HG03521 (cell line): ENCODE measurements around the gene FOXI1.

ENCODE experiments used
- ATAC-seq: cut with Tn5 transposase; IDR thresholded peaks from one replicate; pipeline ENCODE4 v1.9.1; 2021; ENCODE audit warnings: mild to moderate bottlenecking, moderate library complexity; ENCODE audit not compliant: unreplicated experiment

FOXI1 gene

DNA sequence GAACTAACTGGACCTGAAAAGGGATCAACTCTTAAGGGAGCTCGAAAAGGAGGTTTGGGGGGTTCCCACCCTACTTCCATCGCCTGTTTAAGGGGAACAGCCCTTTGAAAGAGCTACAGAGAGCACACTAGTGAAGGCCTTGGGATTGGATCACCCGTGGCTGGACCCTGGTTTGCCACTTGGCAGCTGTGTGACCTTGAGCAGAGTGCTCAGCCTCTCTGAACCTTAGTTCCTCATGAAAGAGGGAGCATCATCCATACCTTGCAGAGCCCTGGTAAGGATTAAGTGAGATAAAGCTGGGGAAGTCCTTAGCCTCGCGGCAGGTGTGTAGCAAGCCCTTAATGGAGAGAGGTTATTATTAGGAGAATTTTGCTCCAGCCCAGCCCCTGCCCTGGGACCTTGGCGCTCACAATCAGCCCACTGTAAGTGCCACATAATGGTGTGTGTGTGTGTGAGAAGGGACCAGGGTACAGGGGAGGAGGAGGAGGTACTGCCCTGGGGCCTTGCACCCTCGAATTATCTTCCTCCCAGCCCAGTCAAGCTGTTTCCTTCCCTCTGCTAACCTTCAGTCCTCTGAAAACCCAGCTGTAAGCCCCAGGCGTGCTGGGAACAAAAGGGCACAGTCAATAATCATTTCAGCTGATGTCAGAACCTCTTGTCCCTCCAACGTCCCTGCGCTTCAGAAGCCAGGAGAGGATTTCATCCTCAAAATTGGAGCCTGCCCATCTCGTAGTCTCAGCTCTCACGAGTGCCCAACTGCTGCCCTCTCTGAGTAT, 42.9 kb downstream of the FOXI1 start:
- no peak for ATAC-seq

DNA sequence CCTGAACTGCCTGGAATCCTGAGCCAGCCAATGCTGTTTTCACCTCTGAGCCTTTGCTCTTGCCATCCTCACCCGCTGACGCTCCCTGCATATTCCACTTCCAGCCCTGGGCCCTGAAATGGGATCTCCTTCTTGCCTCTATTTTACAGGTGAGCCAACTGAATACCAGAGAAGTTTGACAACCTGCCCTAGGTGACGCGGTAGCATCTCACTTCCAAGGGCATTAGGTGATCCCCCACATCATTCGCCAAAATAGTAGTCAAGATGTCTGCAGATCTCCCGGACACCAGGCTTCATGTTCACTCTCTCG, 43.5 kb downstream of the FOXI1 start:
- ATAC-seq, result no peak

DNA sequence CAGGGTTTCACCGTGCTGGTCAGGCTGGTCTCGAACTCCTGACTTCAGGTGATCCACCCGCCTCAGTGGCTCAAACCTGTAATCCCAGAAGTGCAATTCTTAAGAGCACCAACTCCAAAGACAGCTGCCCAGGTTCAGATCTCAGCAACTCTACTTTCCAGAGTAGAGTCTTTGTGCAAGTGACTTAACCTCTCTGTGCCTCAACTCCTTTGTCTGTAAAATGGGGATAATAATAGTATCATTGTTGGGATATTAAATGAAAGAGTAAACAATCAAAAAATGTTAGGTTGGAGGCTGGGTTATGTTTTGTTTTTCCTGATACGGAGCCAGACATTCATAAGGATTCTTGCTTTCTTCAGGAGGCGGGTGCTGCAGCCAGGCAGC, 45.0 kb downstream of the FOXI1 start:
- ATAC-seq, result no peak

DNA sequence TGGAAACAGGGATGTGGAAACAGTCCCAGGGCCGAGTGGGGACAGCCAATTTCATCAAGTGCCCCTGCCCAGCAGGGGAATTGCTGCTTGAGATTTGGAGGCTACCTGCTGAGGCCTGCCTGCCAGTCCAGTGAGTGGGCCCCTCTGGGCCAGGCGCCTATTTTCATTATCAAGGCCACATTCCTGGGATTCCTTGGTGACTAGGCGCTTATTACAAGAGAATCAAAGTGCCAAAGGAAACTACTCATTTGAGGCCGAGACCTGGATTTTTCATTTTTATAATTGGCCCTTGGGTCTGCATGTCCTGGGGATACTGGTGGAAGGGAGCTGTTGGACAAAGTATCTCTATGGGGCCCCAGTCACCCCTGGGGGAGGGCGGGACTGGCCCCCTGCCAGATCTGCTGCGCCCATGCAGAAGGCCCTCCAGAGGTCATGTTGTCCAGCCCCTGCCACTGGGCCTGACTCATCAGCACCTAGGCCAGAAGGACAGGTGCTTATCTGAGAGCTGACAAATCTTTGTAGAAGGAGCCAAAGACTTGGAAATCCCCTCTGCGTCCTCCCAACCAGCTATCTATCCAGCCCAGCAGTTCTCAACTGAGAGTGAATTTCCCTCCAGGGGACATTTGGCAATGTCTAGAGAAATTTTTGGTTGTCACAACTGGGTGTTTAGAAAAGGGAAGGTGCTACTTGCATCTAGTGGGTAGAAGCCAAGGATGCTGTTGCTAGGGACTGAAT, 45.6 kb downstream of the FOXI1 start:
- no peak for ATAC-seq

DNA sequence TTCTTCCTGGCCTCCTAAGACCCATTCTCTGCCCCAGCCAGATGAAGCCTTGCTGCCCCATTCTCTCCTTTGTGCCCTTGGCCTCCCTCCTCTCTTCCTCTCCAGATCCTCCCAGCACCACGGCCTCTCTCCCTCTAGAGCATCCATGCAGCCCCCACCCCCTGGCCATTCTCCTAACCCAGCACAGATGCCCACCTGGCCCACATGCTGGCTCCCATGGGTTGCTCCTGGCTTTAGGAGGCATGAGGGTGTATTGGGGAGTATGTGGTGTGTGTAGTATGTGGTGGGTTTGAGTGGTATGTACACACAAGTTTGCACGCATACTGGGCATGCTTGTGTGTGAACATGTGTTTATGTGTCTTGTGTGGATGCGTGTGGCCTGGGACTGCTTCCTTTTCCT, 47.1 kb downstream of the FOXI1 start:
- ATAC-seq, result no peak

DNA sequence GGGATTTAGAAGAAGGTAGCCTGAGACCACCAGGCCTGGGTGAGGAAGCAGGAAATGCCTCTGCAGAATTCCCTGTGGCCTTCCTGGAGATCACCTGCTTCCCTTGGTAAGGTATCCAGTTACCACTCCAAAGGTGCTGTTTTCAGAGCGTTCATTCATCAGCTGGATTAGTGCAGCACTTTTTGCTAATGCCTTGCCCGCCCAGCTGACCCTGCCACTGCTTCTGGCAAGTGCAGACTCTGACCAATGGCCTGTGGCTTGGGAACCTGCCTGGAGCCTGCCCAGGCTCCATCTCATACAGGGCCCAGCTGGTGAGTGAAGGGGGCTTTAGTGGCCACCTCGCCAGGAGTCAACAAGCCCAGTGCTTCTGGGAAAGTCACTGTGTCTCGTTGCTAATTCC, 48.6 kb downstream of the FOXI1 start:
- ATAC-seq, result no peak

DNA sequence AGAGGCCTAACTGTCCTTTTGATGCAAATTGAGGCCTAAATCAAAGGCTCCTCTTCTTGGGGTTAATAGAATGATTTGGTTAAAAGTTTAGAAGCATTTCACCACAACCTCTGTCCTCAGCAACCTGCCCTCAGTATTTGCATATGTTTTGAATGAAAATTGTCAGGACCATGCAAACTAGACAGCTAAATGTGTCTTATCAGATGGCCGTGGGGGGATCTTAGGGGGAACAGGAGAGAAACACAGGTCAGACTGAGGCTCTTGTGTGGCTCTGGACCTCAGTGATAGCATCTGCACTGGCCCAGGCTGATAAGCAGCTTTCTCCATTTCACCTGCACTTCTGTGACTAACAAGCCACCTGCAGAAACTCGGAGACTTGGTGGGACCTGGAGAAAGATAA, 49.0 kb downstream of the FOXI1 start:
- ATAC-seq, result no peak

DNA sequence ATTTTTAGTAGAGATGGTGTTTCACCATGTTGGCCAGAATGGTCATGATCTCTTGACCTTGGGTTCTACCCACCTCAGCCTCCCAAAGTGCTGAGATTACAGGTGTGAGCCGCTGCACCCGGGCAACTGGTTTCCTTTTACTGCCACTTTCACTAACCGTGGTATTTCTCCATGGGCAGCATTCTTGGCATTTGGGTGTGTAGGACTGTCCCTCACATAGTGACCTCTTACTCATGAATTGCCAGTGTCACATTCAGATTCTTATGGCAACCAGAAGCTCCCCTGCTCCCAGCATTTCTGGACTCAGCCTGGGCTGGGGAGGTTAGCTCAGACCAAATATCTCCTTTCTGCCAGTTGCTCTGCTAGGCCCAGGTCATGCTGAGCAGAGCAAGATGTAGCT, 50.1 kb downstream of the FOXI1 start:
- no peak for ATAC-seq

DNA sequence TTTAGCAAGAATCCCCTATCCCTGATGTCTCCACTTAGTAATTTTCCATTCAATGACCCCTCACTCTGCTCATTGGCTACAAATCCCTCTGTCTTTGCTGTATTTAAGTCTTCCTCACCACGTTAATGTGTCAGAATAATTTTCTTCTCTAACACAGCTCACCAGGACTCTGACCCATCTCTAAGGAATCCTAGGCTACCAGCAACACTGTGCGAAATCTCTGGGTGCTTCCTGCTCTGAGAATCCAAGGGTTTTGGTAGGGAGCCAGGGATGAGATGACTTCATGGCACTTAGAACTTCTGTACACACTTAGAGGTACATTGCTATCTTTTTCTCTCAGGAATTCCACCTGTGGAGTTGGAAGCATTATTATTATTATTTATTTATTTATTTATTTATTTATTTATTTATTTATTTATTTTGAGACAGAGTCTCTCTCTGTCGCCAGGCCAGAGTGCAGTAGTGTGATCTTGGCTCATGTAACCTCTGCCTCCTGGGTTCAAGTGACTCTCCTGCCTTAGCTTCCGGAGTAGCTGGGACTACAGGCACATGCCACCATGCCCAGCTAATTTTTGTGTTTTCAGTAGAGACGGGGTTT, 53.5 kb downstream of the FOXI1 start:
- no peak for ATAC-seq
